NOMO-1 (cell line): ENCODE data around the gene EVPL.

Experiments
- DNase-seq, 2 experiments: peaks; one replicate each; lab custom pipeline; 2025; ENCODE audit not compliant: unreplicated experiment in 2 of 2; lab: John Stamatoyannopoulos, UW

EVPL gene

DNA sequence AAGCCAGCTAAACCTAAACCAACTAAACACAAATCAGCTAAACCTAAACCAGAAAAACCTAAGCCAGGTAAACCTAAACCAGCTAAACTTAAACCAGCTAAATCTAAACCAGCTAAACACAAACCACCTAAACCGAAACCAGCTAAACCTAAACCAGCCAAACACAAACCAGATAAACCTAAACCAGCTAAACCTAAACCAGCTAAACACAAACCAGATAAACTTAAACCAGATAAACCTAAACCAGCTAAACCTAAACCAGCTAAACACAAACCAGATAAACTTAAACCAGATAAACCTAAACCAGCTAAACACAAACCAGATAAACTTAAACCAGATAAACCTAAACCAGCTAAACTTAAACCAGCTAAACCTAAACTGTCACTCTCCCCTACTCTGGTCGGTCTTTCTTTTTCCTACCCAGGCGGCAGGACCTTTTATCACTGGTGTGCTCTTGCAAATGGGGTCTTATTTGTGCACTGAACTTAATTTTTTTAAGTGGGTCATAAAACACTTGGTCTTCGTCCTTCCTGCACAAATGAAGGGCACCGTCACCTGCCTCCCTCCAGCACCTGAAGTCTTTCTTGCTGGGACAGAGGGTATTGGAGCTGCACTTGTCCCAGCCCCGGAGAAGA is 7.2 kb downstream of the EVPL start:
- DNase-seq = no peak

- DNase-seq = no peak
Observed at GRCh38 chr17:76018801-76019200, 8.3 kb downstream of the EVPL start.

- no peak for DNase-seq
Observed at GRCh38 chr17:76018340-76018680, 8.8 kb downstream of the EVPL start.

DNA sequence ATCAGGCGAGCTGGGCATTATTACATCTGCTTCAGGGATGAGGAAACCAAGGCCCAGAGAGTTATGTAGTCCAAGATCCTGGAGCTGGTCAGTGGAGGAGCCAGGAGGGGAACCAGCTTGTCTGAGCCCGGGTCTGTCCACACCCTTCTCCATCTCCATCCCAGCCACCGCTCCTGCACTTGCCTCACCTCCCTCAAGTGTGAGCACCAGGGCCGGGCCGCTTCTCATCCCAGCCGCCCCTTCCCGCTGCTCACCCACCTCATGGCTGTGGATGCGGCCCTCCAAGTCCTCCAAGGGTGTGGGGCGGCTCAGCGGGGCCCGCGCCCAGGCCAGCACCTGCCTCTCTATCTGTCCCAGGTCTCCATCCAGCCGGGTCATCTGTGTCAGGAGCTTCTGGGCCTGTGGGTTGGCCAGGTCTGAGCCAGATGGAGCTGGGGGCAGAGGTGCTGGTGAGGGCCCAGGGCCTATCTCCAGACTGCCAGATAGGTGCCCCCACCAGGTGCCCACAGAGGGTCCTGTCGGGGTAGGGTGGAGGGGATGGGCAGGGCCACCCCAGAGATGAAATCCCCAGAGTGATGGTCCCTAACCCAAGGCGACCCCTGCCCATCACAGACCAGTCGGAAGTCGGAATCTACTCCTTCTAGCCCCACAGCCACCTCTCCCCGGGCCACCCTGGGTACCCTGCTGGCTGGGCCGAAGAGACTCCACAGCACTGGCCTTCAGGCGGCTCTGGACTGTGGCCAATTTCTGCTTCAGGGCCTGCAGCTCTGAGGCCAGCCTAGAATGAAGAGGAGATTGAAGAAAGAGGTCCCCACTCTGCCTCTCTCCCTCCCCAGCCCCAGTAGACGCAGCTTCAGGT is 9.4 kb downstream of the EVPL start:
- no peak for DNase-seq

- DNase-seq = no peak
Observed at GRCh38 chr17:76014925-76015261, 12.2 kb downstream of the EVPL start.

- DNase-seq = peak; percentile 65 to 76
Observed at GRCh38 chr17:76014100-76014924, 12.8 kb downstream of the EVPL start.

DNA sequence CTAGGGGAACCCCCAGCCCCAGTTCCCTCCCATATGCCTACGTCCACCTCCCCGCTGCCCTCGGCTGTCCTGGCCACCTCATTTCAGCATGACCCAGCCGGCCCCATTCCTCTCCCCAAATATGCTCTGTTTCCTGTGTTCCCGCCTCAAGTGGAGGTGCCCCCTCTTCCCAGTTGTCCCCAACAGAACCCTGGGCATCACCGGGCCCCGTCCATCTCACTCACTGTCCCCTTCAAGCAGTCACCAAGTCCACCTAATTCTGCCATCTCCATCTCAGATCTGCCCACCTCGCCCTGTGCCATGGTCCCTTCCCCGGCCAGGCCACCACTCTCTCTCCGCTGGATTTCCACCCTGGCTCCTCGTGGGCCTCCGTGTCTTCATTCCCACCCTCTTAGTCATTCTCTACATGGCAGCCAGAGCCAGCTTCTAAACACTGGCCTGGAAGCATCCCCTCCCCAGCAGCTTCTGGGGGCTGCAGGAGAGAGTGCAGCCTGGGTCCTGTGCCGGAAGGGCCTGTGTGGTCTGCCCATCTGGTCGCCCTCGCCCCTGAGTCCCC is 13.7 kb downstream of the EVPL start:
- no peak for DNase-seq

DNA sequence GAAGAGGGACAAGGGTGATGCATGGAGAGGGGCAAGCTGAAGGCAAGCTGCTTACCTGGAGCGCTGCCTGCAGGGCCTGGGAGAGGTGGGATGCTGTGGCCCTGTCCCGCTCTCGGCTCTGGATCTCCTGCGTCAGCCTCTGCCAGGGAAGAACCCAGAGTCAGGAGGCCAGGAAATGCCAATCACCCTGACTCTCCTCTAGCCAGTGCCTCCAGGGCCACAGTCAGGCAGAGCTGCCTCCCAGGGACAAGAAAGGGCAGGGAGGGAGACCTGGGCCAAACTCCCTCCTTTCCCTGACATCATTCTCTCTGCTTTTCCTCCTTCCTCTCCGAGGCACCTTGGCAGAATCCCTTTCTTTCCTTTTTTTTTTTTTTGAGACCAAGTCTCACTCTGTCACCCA is 15.2 kb downstream of the EVPL start:
- DNase-seq = no peak

GRCh38 chr17:76009969-76010661 is 17.0 kb downstream of the EVPL start:
- no peak for DNase-seq

DNA sequence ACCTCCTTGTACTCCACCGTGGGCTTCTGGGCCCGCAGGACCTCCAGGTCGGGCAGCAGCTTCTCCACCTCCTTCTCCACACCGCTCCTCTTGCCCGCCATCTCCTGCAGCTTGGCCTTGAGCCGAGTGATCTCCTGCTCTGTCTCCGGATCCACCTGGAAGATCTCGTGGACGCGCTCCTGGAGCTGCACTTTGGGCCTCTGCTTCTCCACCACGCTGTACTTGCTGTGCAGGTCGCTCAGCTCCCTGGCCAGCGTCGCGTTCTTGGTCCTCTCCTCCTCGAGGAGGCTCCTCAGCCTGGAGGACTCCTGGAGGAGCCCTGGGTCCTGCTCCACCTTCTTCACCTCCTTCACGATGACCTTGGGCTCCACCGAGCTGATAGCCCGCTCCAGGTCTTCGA is 17.7 kb downstream of the EVPL start:
- no peak for DNase-seq

- no peak for DNase-seq
Observed at GRCh38 chr17:76008630-76009425, 18.3 kb downstream of the EVPL start.

GRCh38 chr17:76008208-76008607 is 18.9 kb downstream of the EVPL start:
- DNase-seq = no peak

DNA sequence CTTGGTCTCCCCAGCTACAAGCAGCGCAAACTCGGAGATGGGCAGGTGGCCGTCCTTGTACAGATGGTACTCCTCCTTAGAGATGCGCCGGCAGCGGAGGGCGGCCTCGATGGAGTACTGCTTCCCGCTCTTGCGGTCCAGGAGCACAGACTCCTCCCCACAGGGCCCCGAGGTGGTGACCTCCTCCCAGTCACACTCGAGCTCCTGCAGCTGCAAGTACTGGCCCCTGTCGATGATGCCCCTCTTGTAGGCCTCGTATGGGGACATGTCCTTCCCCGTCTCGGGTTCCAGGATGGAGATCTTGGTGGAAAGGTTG is 19.3 kb downstream of the EVPL start:
- no peak for DNase-seq

DNA sequence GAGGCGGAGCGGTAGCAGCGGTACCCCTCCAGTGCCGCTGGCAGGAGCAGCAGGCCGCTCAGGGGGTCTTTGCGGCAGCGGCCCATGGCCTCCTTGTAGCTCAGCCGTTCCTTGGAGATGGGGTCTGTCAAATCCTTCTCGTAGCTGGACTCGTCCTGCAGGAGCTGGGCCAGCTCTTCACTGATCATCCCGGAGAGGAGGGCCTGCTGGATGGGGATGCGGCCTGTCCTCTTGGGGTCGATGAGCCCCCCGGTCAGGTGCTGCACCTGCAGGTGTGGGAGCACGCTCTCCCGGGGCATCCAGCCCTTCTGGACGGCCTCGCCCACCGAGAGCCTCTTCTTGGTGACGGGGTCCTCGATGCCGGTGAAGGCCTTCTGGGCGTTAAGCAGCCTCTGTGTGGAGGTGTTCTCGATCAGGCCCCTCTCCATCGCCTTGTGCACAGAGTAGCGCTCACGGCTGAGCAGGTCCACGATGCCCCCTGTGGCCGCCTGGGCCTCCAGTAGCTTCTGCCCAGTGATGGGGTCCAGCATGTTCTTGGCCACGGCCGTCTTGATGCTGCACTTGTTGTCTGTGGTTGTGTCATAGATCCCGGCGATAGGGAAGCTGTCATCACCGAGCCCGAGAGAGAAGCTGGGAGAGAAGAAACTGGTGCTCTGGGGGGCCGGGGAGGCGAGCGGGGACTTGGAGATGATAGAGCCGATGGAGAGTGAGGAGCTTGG is 19.8 kb downstream of the EVPL start:
- DNase-seq = no peak

DNA sequence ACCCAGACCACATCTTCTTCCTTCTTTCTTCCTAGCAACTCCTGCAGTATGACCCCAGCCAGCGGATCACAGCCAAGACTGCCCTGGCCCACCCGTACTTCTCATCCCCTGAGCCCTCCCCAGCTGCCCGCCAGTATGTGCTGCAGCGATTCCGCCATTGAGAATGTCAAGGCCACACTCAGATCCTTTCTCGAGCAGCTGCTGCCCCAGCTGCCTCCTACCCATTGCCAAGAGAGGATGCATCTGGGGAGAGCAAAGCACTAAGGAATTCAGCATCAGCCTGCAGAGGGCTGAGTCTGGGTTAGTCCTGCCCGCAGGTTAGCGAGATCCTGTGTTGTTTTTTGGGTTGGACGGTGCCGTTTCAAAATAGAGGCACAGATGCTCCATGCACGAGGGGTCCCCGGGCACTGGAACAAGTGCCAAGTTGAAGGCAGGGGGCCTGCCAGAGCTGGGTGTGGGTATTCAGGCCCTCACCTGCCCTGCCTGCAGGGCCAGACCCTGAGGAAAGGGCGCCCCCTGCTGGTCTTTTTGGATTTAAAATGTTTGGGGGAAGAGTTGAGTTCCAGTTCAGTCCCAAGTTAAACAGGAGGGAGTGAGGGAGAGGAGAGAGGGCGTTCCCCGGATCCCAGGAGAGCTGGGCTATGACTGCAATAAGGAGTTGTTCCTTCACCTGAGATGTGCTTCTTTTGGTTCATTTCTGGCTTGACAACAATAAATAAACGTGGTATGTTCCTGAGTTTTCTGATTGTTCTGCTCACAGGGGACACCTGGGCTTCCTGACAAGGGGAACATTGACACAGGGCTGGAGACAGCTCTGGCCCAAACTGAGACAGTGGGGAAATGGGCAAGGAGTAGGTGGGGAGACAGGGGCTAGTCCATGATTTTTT is 21.6 kb downstream of the EVPL start:
- peak; percentile 57 to 67 for DNase-seq

DNA sequence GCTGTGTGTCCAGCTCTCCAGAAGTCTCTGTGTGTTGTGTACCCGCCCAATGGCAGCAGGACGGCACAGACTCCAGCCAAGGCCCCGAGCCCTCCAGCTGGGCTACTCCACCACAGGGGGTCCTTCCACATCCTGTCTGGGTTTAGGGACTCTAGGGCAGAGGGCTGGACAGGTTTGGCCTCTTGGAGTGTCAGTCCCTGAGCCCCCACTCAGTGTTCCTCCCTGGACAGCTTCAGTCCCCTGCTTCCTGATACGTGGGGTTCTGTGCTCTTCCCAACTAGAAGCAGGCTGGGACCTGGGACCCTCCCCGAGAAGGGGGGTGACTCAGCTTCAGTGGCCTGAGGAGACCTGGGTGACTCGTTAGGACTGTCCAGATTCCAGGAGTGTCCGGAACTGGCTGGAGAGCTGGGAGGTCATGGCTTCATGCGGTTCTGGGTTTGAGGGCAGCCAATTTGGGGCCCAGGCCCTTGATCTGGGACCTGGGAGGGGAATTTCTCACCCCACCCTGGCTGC is 22.3 kb downstream of the EVPL start:
- DNase-seq = no peak

GRCh38 chr17:76003915-76004314 is 23.2 kb downstream of the EVPL start:
- no peak for DNase-seq

DNA sequence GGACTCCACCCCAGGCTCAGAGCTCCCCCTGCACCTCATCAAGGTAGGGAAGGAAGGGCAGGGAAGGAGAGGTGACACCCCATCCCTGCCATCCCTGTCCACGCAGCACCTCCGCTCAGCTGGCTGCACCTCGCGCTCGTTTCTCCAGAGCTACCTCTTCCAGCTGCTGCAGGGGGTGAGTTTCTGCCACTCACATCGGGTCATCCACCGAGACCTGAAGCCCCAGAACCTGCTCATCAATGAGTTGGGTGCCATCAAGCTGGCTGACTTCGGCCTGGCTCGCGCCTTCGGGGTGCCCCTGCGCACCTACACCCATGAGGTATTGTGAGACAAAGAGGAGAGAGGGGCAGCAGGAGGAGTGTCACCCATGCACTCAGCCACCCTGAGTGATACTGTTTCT is 25.0 kb downstream of the EVPL start:
- DNase-seq = no peak
